ENCODE data around the gene ITGA1.

The ITGA1 gene

GRCh38 chr5:52773342-52773741 is 14.4 kb upstream of the ITGA1 start:
- DNase-seq: no peak

GRCh38 chr5:52774005-52774410 is 13.7 kb upstream of the ITGA1 start:
- no peak for DNase-seq

GRCh38 chr5:52776116-52776515 is 11.6 kb upstream of the ITGA1 start:
- DNase-seq: no peak

- DNase-seq: no peak
Measured at GRCh38 chr5:52777186-52777585, 10.5 kb upstream of the ITGA1 start.

GRCh38 chr5:52778781-52779180 is 8.9 kb upstream of the ITGA1 start:
- no peak for DNase-seq

- no peak for DNase-seq
Measured at GRCh38 chr5:52779213-52779612, 8.5 kb upstream of the ITGA1 start.

- no peak for DNase-seq
Measured at GRCh38 chr5:52783226-52783959, 4.3 kb upstream of the ITGA1 start.

GRCh38 chr5:52784737-52785136 is 3.0 kb upstream of the ITGA1 start:
- no peak for DNase-seq

GRCh38 chr5:52786391-52786790 is 1.3 kb upstream of the ITGA1 start:
- no peak for DNase-seq

GRCh38 chr5:52786949-52787599 is 642 bp upstream of the ITGA1 start:
- DNase-seq: no peak

- DNase-seq: no peak
Measured at GRCh38 chr5:52788505-52788821, 747 bp downstream of the ITGA1 start.

- DNase-seq: no peak
Measured at GRCh38 chr5:52789378-52789777, 1.7 kb downstream of the ITGA1 start.

- no peak for DNase-seq
Measured at GRCh38 chr5:52789851-52790250, 2.1 kb downstream of the ITGA1 start.

- DNase-seq: no peak
Measured at GRCh38 chr5:52791366-52791765, 3.6 kb downstream of the ITGA1 start.

- no peak for DNase-seq
Measured at GRCh38 chr5:52794519-52794918, 6.8 kb downstream of the ITGA1 start.

GRCh38 chr5:52796031-52796430 is 8.3 kb downstream of the ITGA1 start:
- DNase-seq: no peak

- DNase-seq: no peak
Measured at GRCh38 chr5:52796516-52797103, 8.9 kb downstream of the ITGA1 start.

- DNase-seq: no peak
Measured at GRCh38 chr5:52798938-52799337, 11.2 kb downstream of the ITGA1 start.

GRCh38 chr5:52799358-52799982 is 11.8 kb downstream of the ITGA1 start:
- DNase-seq: no peak

GRCh38 chr5:52799983-52800393 is 12.3 kb downstream of the ITGA1 start:
- peak; percentile 63 for DNase-seq

GRCh38 chr5:52800394-52801213 is 12.9 kb downstream of the ITGA1 start:
- peak; percentile 30 for DNase-seq

- DNase-seq: no peak
Measured at GRCh38 chr5:52801329-52801728, 13.6 kb downstream of the ITGA1 start.
